Trophoblast cell (in vitro differentiated cells and primary cell): ENCODE results near the gene DMXL2.
A peak's percentile ranks its signal among the peaks of the same experiment; 100 is the strongest.

ENCODE experiments used
- DNase-seq, 2 donors: peaks; one replicate each; pipeline ENCODE4 v3.0.0-alpha.2; 2016
- H2AFZ ChIP-seq: 2 replicates; pipeline ENCODE4 v1.6.1; 2013; ENCODE audit warnings: low read length, moderate library complexity, mild to moderate bottlenecking; ENCODE audit not compliant: insufficient read depth, poor library complexity
- H2AK5ac ChIP-seq: 2 replicates; pipeline ENCODE4 v1.6.1; 2013; ENCODE audit warnings: mild to moderate bottlenecking, low read length
- H2BK120ac ChIP-seq: 2 replicates; pipeline ENCODE4 v1.6.1; 2013; ENCODE audit warnings: low read length, mild to moderate bottlenecking, moderate library complexity; ENCODE audit not compliant: insufficient read depth, poor library complexity
- H2BK12ac ChIP-seq: 2 replicates; pipeline ENCODE4 v1.6.1; 2013; ENCODE audit warnings: mild to moderate bottlenecking, low read length, moderate library complexity
- H2BK5ac ChIP-seq: 2 replicates; pipeline ENCODE4 v1.6.1; 2013; ENCODE audit warnings: low read length, low read depth, moderate library complexity, mild to moderate bottlenecking; ENCODE audit not compliant: poor library complexity
- H3K14ac ChIP-seq: 2 replicates; pipeline ENCODE4 v1.6.1; 2013; ENCODE audit warnings: mild to moderate bottlenecking, low read length
- H3K18ac ChIP-seq: 2 replicates; pipeline ENCODE4 v1.6.1; 2013; ENCODE audit warnings: mild to moderate bottlenecking, low read length
- H3K23ac ChIP-seq: 2 replicates; pipeline ENCODE4 v1.6.1; 2013; ENCODE audit warnings: low read length
- H3K27ac ChIP-seq: 2 replicates; pipeline ENCODE4 v1.5.1; 2013; ENCODE audit warnings: low read depth, mild to moderate bottlenecking, inconsistent platforms, low read length, moderate library complexity
- H3K27me3 ChIP-seq: 2 replicates; pipeline ENCODE4 v1.6.1; 2013; ENCODE audit warnings: inconsistent platforms, mild to moderate bottlenecking, low read length, moderate library complexity; ENCODE audit not compliant: insufficient read depth
- H3K36me3 ChIP-seq, 2 experiments: 1 replicate in 1 of 2; 2 replicates in 1 of 2; pipeline ENCODE4 v1.6.1; 2013; ENCODE audit warnings: low read length in 2 of 2, mild to moderate bottlenecking in 2 of 2, moderate library complexity in 1 of 2; ENCODE audit not compliant: insufficient read depth in 2 of 2, control insufficient read depth in 1 of 2
- H3K4ac ChIP-seq: 2 replicates; pipeline ENCODE4 v1.6.1; 2013; ENCODE audit warnings: low read depth, mild to moderate bottlenecking, low read length, moderate library complexity
- H3K4me1 ChIP-seq, 2 experiments: 1 replicate in 1 of 2; 2 replicates in 1 of 2; pipeline ENCODE4 v1.6.1; 2013; ENCODE audit warnings: low read length in 2 of 2, mild to moderate bottlenecking in 2 of 2, moderate library complexity in 1 of 2; ENCODE audit not compliant: insufficient read depth in 2 of 2, control insufficient read depth in 1 of 2
- H3K4me2 ChIP-seq: 2 replicates; pipeline ENCODE4 v1.6.1; 2013; ENCODE audit warnings: inconsistent platforms, mild to moderate bottlenecking, low read length, moderate library complexity
- H3K4me3 ChIP-seq: 2 replicates; pipeline ENCODE4 v1.5.1; 2013; ENCODE audit warnings: mild to moderate bottlenecking, low read depth, low read length, inconsistent platforms
- H3K79me1 ChIP-seq: one replicate; pipeline ENCODE4 v1.6.1; 2013; ENCODE audit warnings: low read length
- H3K79me2 ChIP-seq: 2 replicates; pipeline ENCODE4 v1.6.1; 2013; ENCODE audit warnings: low read length, mild to moderate bottlenecking; ENCODE audit not compliant: control insufficient read depth, insufficient read depth, poor library complexity
- H3K9ac ChIP-seq: 2 replicates; pipeline ENCODE4 v1.6.1; 2013; ENCODE audit warnings: mild to moderate bottlenecking, low read length
- H3K9me3 ChIP-seq: 2 replicates; pipeline ENCODE4 v1.6.1; 2013; ENCODE audit warnings: low read depth, mild to moderate bottlenecking, control low read depth, inconsistent platforms, low read length; ENCODE audit not compliant: insufficient read depth
- H4K12ac ChIP-seq: 2 replicates; pipeline ENCODE4 v1.6.1; 2013; ENCODE audit warnings: low read depth, mild to moderate bottlenecking, low read length, moderate library complexity
- H4K8ac ChIP-seq: 2 replicates; pipeline ENCODE4 v1.6.1; 2013; ENCODE audit warnings: low read depth, mild to moderate bottlenecking, low read length, moderate library complexity
- H4K91ac ChIP-seq: one replicate; pipeline ENCODE4 v1.6.1; 2013; ENCODE audit warnings: low read depth, mild to moderate bottlenecking, low read length, moderate library complexity
- WGBS: extraction: QIAGEN DNeasy Blood & Tissue Kit; methylation state at CpG from one replicate; pipeline ENCODE4 v1.1.7; 2013; ENCODE audit warnings: missing lambda C conversion rate; ENCODE audit not compliant: insufficient read length, insufficient coverage; ENCODE audit errors: extremely low coverage; 5-methylcytosine and 5-hydroxymethylcytosine counted together

Gene DMXL2

GRCh38 chr15:51558411-51558810 lies 64.2 kb downstream of the DMXL2 start:
- H3K79me2 ChIP-seq = no peaks in the 10 kb centered on the region
- H3K79me1 ChIP-seq = no peaks in the 10 kb centered on the region
- H4K91ac ChIP-seq = no peak overlapping the region
- no peak overlapping the region for H3K4ac ChIP-seq
- H2AFZ ChIP-seq = no peak overlapping the region
- no peak overlapping the region for H3K23ac ChIP-seq
- H3K36me3 ChIP-seq = no peaks in the 10 kb centered on the region
- H3K27ac ChIP-seq = no peak overlapping the region
- no peaks in the 10 kb centered on the region for H3K27me3 ChIP-seq
- DNase-seq = no peak
- H3K14ac ChIP-seq = no peak overlapping the region
- H4K12ac ChIP-seq = no peak overlapping the region
- no peaks in the 10 kb centered on the region for H3K4me1 ChIP-seq
- H3K4me3 ChIP-seq = no peak overlapping the region
- no peak overlapping the region for H3K18ac ChIP-seq
- H3K4me2 ChIP-seq = no peak overlapping the region
- H2BK5ac ChIP-seq = no peak overlapping the region
- no peak overlapping the region for H4K8ac ChIP-seq
- no peaks in the 10 kb centered on the region for H3K9me3 ChIP-seq
- H2AK5ac ChIP-seq = no peak overlapping the region
- H2BK12ac ChIP-seq = no peak overlapping the region
- H2BK120ac ChIP-seq = no peak overlapping the region
- no peak overlapping the region for H3K9ac ChIP-seq
- no CpG with 5 or more reads among the region's 3 CpGs for WGBS

GRCh38 chr15:51550841-51551240 lies 71.7 kb downstream of the DMXL2 start:
- no CpG with 5 or more reads among the region's 2 CpGs for WGBS
- Histone ChIP-seq H3K23ac (no peak overlapping the region), H3K36me3 (no peaks in the 10 kb centered on the region), H4K91ac (no peak overlapping the region), H3K4me3 (no peak overlapping the region), H3K9me3 (no peaks in the 10 kb centered on the region), H3K27ac (no peak overlapping the region), H3K79me1 (no peaks in the 10 kb centered on the region), H3K4ac (no peak overlapping the region), H3K4me1 (no peaks in the 10 kb centered on the region), H4K8ac (no peak overlapping the region), H2BK12ac (no peak overlapping the region), H3K4me2 (no peak overlapping the region), H3K27me3 (no peaks in the 10 kb centered on the region), H2AFZ (no peak overlapping the region), H2BK5ac (no peak overlapping the region), H3K18ac (no peak overlapping the region), H2AK5ac (no peak overlapping the region), H3K9ac (no peak overlapping the region), H3K79me2 (no peaks in the 10 kb centered on the region), H4K12ac (no peak overlapping the region), H2BK120ac (no peak overlapping the region), H3K14ac (no peak overlapping the region)
- no peak for DNase-seq

GRCh38 chr15:51547656-51548055 lies 74.9 kb downstream of the DMXL2 start:
- Histone ChIP-seq H4K91ac (no peak overlapping the region), H2AFZ (no peak overlapping the region), H3K4me1 (no peaks in the 10 kb centered on the region), H3K23ac (no peak overlapping the region), H3K27me3 (no peaks in the 10 kb centered on the region), H2BK12ac (no peak overlapping the region), H3K9ac (no peak overlapping the region), H4K8ac (no peak overlapping the region), H3K79me2 (no peaks in the 10 kb centered on the region), H3K9me3 (no peaks in the 10 kb centered on the region), H3K36me3 (no peaks in the 10 kb centered on the region), H2BK120ac (no peak overlapping the region), H3K4me2 (no peak overlapping the region), H4K12ac (no peak overlapping the region), H3K4me3 (no peak overlapping the region), H3K79me1 (no peaks in the 10 kb centered on the region), H3K18ac (no peak overlapping the region), H3K4ac (no peak overlapping the region), H3K14ac (no peak overlapping the region), H2AK5ac (no peak overlapping the region), H3K27ac (no peak overlapping the region), H2BK5ac (no peak overlapping the region)
- no peak for DNase-seq
- no CpG with 5 or more reads among the region's 2 CpGs for WGBS

DNA sequence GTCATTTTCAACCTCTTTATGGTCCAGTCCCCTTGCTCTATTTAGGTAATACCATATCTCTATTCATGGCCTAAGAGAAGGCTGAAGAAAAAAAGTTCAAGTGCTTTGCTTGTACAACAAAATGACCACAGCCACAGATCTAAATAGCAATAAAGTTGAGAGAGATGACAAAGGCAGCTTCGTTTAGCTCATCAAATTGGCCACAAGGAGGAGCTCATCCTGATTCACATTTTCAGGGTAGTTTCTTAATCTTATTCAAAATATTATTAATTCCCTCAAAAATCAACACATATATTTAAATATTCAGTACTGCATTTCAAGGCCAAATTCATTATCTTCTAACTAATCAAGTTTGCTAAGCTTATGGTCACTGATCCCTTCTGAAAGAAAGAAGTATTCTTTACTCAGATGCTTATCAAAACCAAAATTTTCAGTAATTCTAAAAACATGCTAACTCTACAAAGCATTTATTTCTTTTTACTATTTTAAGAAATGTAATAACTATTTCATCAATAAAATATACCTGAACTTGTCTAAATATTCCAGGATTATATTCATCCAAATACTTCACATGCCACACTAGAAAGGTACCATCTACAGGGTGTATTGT lies 85.5 kb downstream of the DMXL2 start:
- H4K12ac ChIP-seq = no peak overlapping the region
- peak in 1 of 2 donors; percentile 37 for DNase-seq

More for the DNA sequence above, 85.5 kb downstream of the DMXL2 start:
- Histone ChIP-seq H3K79me1 (no peaks in the 10 kb centered on the region), H3K14ac (no peak overlapping the region), H3K27ac (no peak overlapping the region), H3K4me3 (no peak overlapping the region), H3K9me3 (no peaks in the 10 kb centered on the region), H2AK5ac (no peak overlapping the region), H4K8ac (no peak overlapping the region), H3K18ac (no peak overlapping the region), H3K9ac (no peak overlapping the region), H2BK12ac (no peak overlapping the region), H3K4me1 (no peaks in the 10 kb centered on the region), H2BK120ac (no peak overlapping the region), H2AFZ (no peak overlapping the region), H4K91ac (no peak overlapping the region), H3K4ac (no peak overlapping the region), H3K79me2 (no peaks in the 10 kb centered on the region), H3K4me2 (no peak overlapping the region), H3K36me3 (no peaks in the 10 kb centered on the region), H3K23ac (no peak overlapping the region), H3K27me3 (no peaks in the 10 kb centered on the region), H2BK5ac (no peak overlapping the region)
- WGBS = no CpG with 5 or more reads among the region's 1 CpG
